Uterus (tissue), 2 donors: ENCODE results near the gene CASZ1.

ENCODE experiments used
- CTCF ChIP-seq, 4 experiments: fragments of 200-600 bp in 2 of 4; fragments of 450-650 bp in 2 of 4; sonication (generic) in 2 of 4; IDR thresholded peaks; one replicate each; pipeline ENCODE4 v1.5.1; 2016 to 2019; ENCODE audit warnings: antibody characterized with exemption in 4 of 4, mild to moderate bottlenecking in 2 of 4, moderate library complexity in 1 of 4
- POLR2A ChIP-seq, 2 donors: fragments of 450-650 bp; IDR thresholded peaks; one replicate each; pipeline ENCODE4 v1.6.1; 2016; ENCODE audit warnings: antibody characterized with exemption in 2 of 2, mild to moderate bottlenecking in 1 of 2, moderate library complexity in 1 of 2

- TF ChIP-seq CTCF (IDR thresholded peaks at IDR 0.05) (no peak), POLR2A (IDR thresholded peaks at IDR 0.05) (no peak)
Observed at GRCh38 chr1:10755970-10756521, 40.4 kb downstream of the CASZ1 start.
